PC-3 (cell line): Measurements from ENCODE around the gene C9orf50.

Source experiments
- CTCF ChIP-seq: fragments of 300-600 bp; sonication (generic); conservative IDR thresholded peaks from 2 replicates; pipeline ENCODE4 v1.5.1; 2017; ENCODE audit warnings: antibody characterized with exemption, low read depth, mild to moderate bottlenecking, low read length
- EZH2 ChIP-seq: fragments of 300-600 bp; sonication (generic); IDR thresholded peaks from one replicate; pipeline ENCODE4 v1.6.1; 2017; ENCODE audit warnings: antibody characterized with exemption, mild to moderate bottlenecking, low read length; ENCODE audit not compliant: unreplicated experiment
- EZH2phosphoT487 ChIP-seq: fragments of 300-600 bp; sonication (generic); IDR thresholded peaks from 2 replicates; pipeline ENCODE4 v1.6.1; 2018; ENCODE audit warnings: mild to moderate bottlenecking, antibody characterized with exemption, low read length, borderline replicate concordance

- TF ChIP-seq CTCF (no peak), EZH2 (no peak), EZH2phosphoT487 (no peak)
Measured at GRCh38 chr9:129661029-129661428, 40.1 kb upstream of the C9orf50 start.
